ENCODE measurements around the gene FILIP1L.

FILIP1L gene

GRCh38 chr3:99789011-99789721 is 325.1 kb downstream of the FILIP1L start:
- DNase-seq (ENCODE audit: low read depth): no peak
